ENCODE measurements around the gene RET. TPM values are rescaled to one million over a fixed set of nuclear protein-coding genes. Genes with fewer than 3 reads are reported as not detected.

Gene RET
- total RNA-seq, 1 experiment from 2014 or later, result 21.4 TPM

- TF ChIP-seq ARID4B (CRISPR knock-in tag; IDR thresholded peaks at IDR 0.05; ENCODE audit: borderline replicate concordance) (no peak), NR2C2 (CRISPR knock-in tag; IDR thresholded peaks at IDR 0.05) (no peak)
Observed at GRCh38 chr10:43126759-43127424, 50.0 kb downstream of the RET start (continued).

GRCh38 chr10:43127442-43127841 is 50.6 kb downstream of the RET start:
- Mint-ChIP-seq H3K27ac (no peak overlapping the region), H3K4me1 (peaks cover 4% of the 10 kb centered on the region; the same call in 1 of the 2 replicates), H3K27me3 (ENCODE audit: low read depth) (no peaks in the 10 kb centered on the region), H3K9me3 (no peaks in the 10 kb centered on the region), H3K36me3 (no peaks in the 10 kb centered on the region), H3K4me3 (no peak overlapping the region)
- ATAC-seq, result no peak
- TF ChIP-seq ATF6 (CRISPR knock-in tag; IDR thresholded peaks at IDR 0.05), result no peak
- DNase-seq (ENCODE audit: low spot score), result no peak
- CTCF ChIA-PET, result no interaction called here
- POLR2A ChIA-PET, result no interaction called here

GRCh38 chr10:43128331-43128730 is 51.5 kb downstream of the RET start:
- H3K4me3 Mint-ChIP-seq, result no peak overlapping the region
- no peak overlapping the region for H3K27ac Mint-ChIP-seq
- no peaks in the 10 kb centered on the region for H3K9me3 Mint-ChIP-seq
- TF ChIP-seq CBFB (CRISPR knock-in tag; IDR thresholded peaks at IDR 0.05; ENCODE audit: low read depth), result no peak
- no peak for TF ChIP-seq IRF2 (CRISPR knock-in tag; IDR thresholded peaks at IDR 0.05; ENCODE audit: borderline replicate concordance, low read depth)
- ChIA-PET POLR2A (no interaction called here), CTCF (no interaction called here)
- peaks cover 4% of the 10 kb centered on the region; the same call in 1 of the 2 replicates for H3K4me1 Mint-ChIP-seq
- no peaks in the 10 kb centered on the region for H3K36me3 Mint-ChIP-seq
- DNase-seq (ENCODE audit: low spot score), result no peak
- ATAC-seq, result no peak
- H3K27me3 Mint-ChIP-seq (ENCODE audit: low read depth), result no peaks in the 10 kb centered on the region

- no peak for DNase-seq (ENCODE audit: low spot score)
- H3K27me3 Mint-ChIP-seq (ENCODE audit: low read depth), result no peaks in the 10 kb centered on the region
- ChIA-PET CTCF (interaction anchor here (0.6 kb wide), 2 partner anchors 12 to 16 kb away, joined by 3 to 6 read pairs; no protein-coding TSS in a partner anchor), POLR2A (no interaction called here)
- no peak overlapping the region for H3K4me3 Mint-ChIP-seq
- H3K36me3 Mint-ChIP-seq, result no peaks in the 10 kb centered on the region
- H3K27ac Mint-ChIP-seq, result no peak overlapping the region
- H3K9me3 Mint-ChIP-seq, result no peaks in the 10 kb centered on the region
- peaks cover 4% of the 10 kb centered on the region; the same call in 1 of the 2 replicates for H3K4me1 Mint-ChIP-seq
- ATAC-seq, result no peak
- TF ChIP-seq ZNF423 (CRISPR knock-in tag; IDR thresholded peaks at IDR 0.05) (no peak), GTF2I (CRISPR knock-in tag; conservative IDR thresholded peaks at IDR 0.05) (no peak), OVOL2 (CRISPR knock-in tag; IDR thresholded peaks at IDR 0.05; ENCODE audit: borderline replicate concordance) (no peak), ARID4B (CRISPR knock-in tag; IDR thresholded peaks at IDR 0.05; ENCODE audit: borderline replicate concordance) (no peak), NFE2L1 (CRISPR knock-in tag; IDR thresholded peaks at IDR 0.05) (no peak), ZNF219 (CRISPR knock-in tag; IDR thresholded peaks at IDR 0.05; ENCODE audit: borderline replicate concordance) (no peak), KAT7 (CRISPR knock-in tag; IDR thresholded peaks at IDR 0.05; ENCODE audit: borderline replicate concordance) (no peak), ATF2 (CRISPR knock-in tag; IDR thresholded peaks at IDR 0.05; ENCODE audit: borderline replicate concordance, low read depth) (no peak)
Observed at GRCh38 chr10:43128958-43129706, 52.3 kb downstream of the RET start.
